GM12874 (cell line): ENCODE data around the gene ETNK2.

ENCODE experiments used
- CTCF ChIP-seq: IDR thresholded peaks from 2 replicates; pipeline ENCODE4 v1.5.1; 2011; ENCODE audit warnings: low read depth, mild to moderate bottlenecking, control low read depth, low read length, moderate library complexity; ENCODE audit not compliant: insufficient read depth

ETNK2 gene

GRCh38 chr1:204150702-204151551, 917 bp downstream of the ETNK2 start:
- TF ChIP-seq CTCF = no peak

GRCh38 chr1:204149635-204150565, 1.9 kb downstream of the ETNK2 start:
- no peak for TF ChIP-seq CTCF

- TF ChIP-seq CTCF = no peak
Measured at GRCh38 chr1:204149107-204149506, 2.7 kb downstream of the ETNK2 start.

- no peak for TF ChIP-seq CTCF
Measured at GRCh38 chr1:204147406-204148383, 4.1 kb downstream of the ETNK2 start.

GRCh38 chr1:204146965-204147364, 4.9 kb downstream of the ETNK2 start:
- no peak for TF ChIP-seq CTCF

GRCh38 chr1:204146309-204146708, 5.5 kb downstream of the ETNK2 start:
- TF ChIP-seq CTCF = no peak
